K562 (cell line): ENCODE data around the gene THUMPD2. TPM values are rescaled to one million over a fixed set of nuclear protein-coding genes. Genes with fewer than 3 reads are reported as not detected.
A peak's percentile ranks its signal among the peaks of the same experiment; 100 is the strongest.

ENCODE experiments used
- CBFA2T3 ChIP-seq: fragments of 450-650 bp; IDR thresholded peaks from 2 replicates; pipeline ENCODE4 v1.6.1; 2017
- CHD2 ChIP-seq: IDR thresholded peaks from 2 replicates; pipeline ENCODE4 v1.6.1; 2011; ENCODE audit warnings: low read depth, low read length
- CXXC5 ChIP-seq: fragments of 250-450 bp; sonication (Bioruptor Pico); IDR thresholded peaks from 2 replicates; pipeline ENCODE4 v1.8.0; 2022; ENCODE audit warnings: inconsistent platforms, mild to moderate bottlenecking, moderate library complexity
- ERF ChIP-seq: fragments of 450-650 bp; formaldehyde crosslinking; IDR thresholded peaks from 2 replicates; pipeline ENCODE4 v1.4.0; 2020; ENCODE audit warnings: mild to moderate bottlenecking, mixed read lengths
- KDM2B ChIP-seq: fragments of 250-450 bp; sonication (Bioruptor Pico); IDR thresholded peaks from 2 replicates; pipeline ENCODE4 v1.8.0; 2021; ENCODE audit warnings: mild to moderate bottlenecking, moderate library complexity
- KLF13 ChIP-seq: fragments of 450-650 bp; IDR thresholded peaks from 2 replicates; pipeline ENCODE4 v1.6.1; 2016; ENCODE audit warnings: missing genetic modification characterization, low read depth, mild to moderate bottlenecking, missing compliant biosample characterization, moderate library complexity, borderline replicate concordance
- MAZ ChIP-seq, 2 experiments: fragments of 450-650 bp in 1 of 2; sonication (generic) in 1 of 2; formaldehyde crosslinking; IDR thresholded peaks in 1 of 2; conservative IDR thresholded peaks in 1 of 2; 2 replicates each; pipeline versions ENCODE4 v1.4.0 to v1.5.0; 2020; ENCODE audit warnings: mild to moderate bottlenecking in 1 of 2, missing genetic modification reagents in 1 of 2
- SAFB2 ChIP-seq: fragments of 200-400 bp; formaldehyde crosslinking; IDR thresholded peaks from 2 replicates; pipeline ENCODE4 v1.6.1; 2018; ENCODE audit warnings: borderline replicate concordance, low read length, low read depth, moderate library complexity; ENCODE audit not compliant: severe bottlenecking
- SMARCC2 ChIP-seq: fragments of 450-650 bp; IDR thresholded peaks from 2 replicates; pipeline ENCODE4 v1.6.1; 2017; ENCODE audit warnings: antibody characterized with exemption, moderate library complexity, mild to moderate bottlenecking, low read depth
- SREBF1 ChIP-seq: fragments of 150-350 bp; IDR thresholded peaks from 2 replicates; pipeline ENCODE4 v1.6.1; 2014; ENCODE audit warnings: antibody characterized with exemption, low read depth, low read length, borderline replicate concordance
- TAF7 ChIP-seq: fragments of 450-650 bp; IDR thresholded peaks from 2 replicates; pipeline ENCODE4 v1.6.1; 2016; ENCODE audit warnings: missing genetic modification characterization, missing compliant biosample characterization
- YY1 ChIP-seq, 3 experiments: IDR thresholded peaks; 2 replicates each; pipeline ENCODE4 v1.6.1; 2011; ENCODE audit warnings: low read length in 2 of 3, mild to moderate bottlenecking in 2 of 3, moderate library complexity in 2 of 3, borderline replicate concordance in 1 of 3, control low read depth in 1 of 3, low read depth in 1 of 3; ENCODE audit not compliant: insufficient read depth in 3 of 3, insufficient replicate concordance in 2 of 3, control insufficient read depth in 1 of 3, insufficient read length in 1 of 3; ENCODE audit errors: extremely low read depth in 1 of 3
- ZFP1 ChIP-seq: fragments of 450-650 bp; formaldehyde crosslinking; IDR thresholded peaks from 2 replicates; pipeline ENCODE4 v1.4.0; 2020; ENCODE audit warnings: mild to moderate bottlenecking, mixed read lengths
- ZNF165 ChIP-seq: fragments of 250-450 bp; sonication (Bioruptor Pico); IDR thresholded peaks from 2 replicates; pipeline ENCODE4 v1.4.0; 2020; ENCODE audit warnings: borderline replicate concordance
- ZNF23 ChIP-seq: fragments of 250-450 bp; sonication (Bioruptor Pico); IDR thresholded peaks from 2 replicates; pipeline ENCODE4 v1.4.0; 2020; ENCODE audit warnings: mild to moderate bottlenecking
- polyA plus RNA-seq, 8 experiments: library from polyadenylated mRNA; depleted of rRNA in 4 of 8; stranded (reverse) in 5 of 8; unstranded in 3 of 8; fragments of >200 nt; fragmentation: Nextera tagmentation in 2 of 8; fragmentation: Illumina TruSeq in 1 of 8; extraction: Ambion mirVana in 2 of 8; extraction: Trizol in 1 of 8; gene quantifications; 2 replicates each; pipeline versions ENCODE4 v1.2.1 to v1.2.3, GENCODE V29; 2011 to 2014; ENCODE audit warnings: inconsistent platforms in 1 of 8, missing spikeins in 1 of 8
- total RNA-seq, 7 experiments: library from RNA; depleted of rRNA in 6 of 7; stranded (reverse); fragments of >200 nt in 6 of 7; fragmentation: Illumina TruSeq in 2 of 7; extraction: Trizol in 2 of 7; gene quantifications; 2 replicates each; pipeline versions ENCODE4 v1.2.1 to v1.2.3, GENCODE V29; 2011 to 2021; ENCODE audit warnings: low replicate concordance in 1 of 7
- TF ChIP-seq, protein P1 (sequence below): fragments of 150-350 bp; IDR thresholded peaks from 2 replicates; pipeline ENCODE4 v1.6.1; 2014; ENCODE audit warnings: low read depth, mild to moderate bottlenecking, low read length, borderline replicate concordance
- TF ChIP-seq, protein P2 (sequence below): fragments of 450-650 bp; IDR thresholded peaks from 2 replicates; pipeline ENCODE4 v1.6.1; 2016; ENCODE audit warnings: mild to moderate bottlenecking
- TF ChIP-seq, protein P3 (sequence below): fragments of 250-450 bp; sonication (Bioruptor Pico); IDR thresholded peaks from 2 replicates; pipeline ENCODE4 v1.5.0; 2021; ENCODE audit warnings: mild to moderate bottlenecking, borderline replicate concordance

Gene THUMPD2
- total and polyA plus RNA-seq, 9 of the 15 experiments (the other 6 are each of a cell fraction or from before 2014, with no cell fraction given), result 9.6 to 40.4 (median 24.0) TPM

DNA sequence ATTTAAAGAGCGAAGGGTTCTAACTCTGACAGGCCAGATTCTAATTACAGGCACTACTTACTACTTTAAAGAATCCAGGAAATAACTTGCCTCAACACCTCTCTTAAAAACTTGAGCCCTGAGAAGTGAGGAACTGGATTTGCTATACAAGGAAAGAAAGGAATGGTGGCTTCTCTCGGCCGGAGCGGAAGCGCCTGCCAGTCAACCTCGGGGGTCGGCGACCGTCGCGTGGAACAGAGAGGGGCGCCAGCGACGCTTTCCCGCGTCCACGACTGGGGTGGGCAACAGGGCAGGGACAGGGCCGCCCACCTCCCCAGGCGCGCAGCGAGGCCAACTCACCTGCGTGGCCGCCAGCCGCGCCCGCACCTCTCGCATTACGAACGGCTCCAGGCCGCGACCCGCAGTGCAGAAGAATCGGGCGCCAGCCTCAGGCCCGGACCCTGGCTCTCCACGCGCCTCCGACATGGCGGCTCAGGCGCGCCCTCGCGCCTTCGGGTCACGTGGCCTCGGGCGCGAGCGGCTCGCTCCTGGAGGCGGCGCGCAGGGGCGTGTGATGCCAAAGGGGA lies at the start of gene THUMPD2 (continued):
- TF ChIP-seq, protein P1, sequence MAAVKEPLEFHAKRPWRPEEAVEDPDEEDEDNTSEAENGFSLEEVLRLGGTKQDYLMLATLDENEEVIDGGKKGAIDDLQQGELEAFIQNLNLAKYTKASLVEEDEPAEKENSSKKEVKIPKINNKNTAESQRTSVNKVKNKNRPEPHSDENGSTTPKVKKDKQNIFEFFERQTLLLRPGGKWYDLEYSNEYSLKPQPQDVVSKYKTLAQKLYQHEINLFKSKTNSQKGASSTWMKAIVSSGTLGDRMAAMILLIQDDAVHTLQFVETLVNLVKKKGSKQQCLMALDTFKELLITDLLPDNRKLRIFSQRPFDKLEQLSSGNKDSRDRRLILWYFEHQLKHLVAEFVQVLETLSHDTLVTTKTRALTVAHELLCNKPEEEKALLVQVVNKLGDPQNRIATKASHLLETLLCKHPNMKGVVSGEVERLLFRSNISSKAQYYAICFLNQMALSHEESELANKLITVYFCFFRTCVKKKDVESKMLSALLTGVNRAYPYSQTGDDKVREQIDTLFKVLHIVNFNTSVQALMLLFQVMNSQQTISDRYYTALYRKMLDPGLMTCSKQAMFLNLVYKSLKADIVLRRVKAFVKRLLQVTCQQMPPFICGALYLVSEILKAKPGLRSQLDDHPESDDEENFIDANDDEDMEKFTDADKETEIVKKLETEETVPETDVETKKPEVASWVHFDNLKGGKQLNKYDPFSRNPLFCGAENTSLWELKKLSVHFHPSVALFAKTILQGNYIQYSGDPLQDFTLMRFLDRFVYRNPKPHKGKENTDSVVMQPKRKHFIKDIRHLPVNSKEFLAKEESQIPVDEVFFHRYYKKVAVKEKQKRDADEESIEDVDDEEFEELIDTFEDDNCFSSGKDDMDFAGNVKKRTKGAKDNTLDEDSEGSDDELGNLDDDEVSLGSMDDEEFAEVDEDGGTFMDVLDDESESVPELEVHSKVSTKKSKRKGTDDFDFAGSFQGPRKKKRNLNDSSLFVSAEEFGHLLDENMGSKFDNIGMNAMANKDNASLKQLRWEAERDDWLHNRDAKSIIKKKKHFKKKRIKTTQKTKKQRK, result no peak
- TF ChIP-seq ZNF165 (CRISPR knock-in tag) (0 out of 2 replicates have a peak, but pooled peaks have one; percentile 24), KLF13 (tag) (no peak), ZNF23 (no peak), YY1 (IDR thresholded peaks at IDR 0.05; ENCODE audit: borderline replicate concordance in 1 of 3, control insufficient read depth in 1 of 3, extremely low read depth in 1 of 3, insufficient read depth in 3 of 3, insufficient read length in 1 of 3, insufficient replicate concordance in 2 of 3, low read depth in 1 of 3, low read length in 2 of 3) (peak; percentile 66 to 95 (median 90)), KDM2B (no peak), CHD2 (no peak), MAZ (CRISPR knock-in tag; conservative IDR thresholded peaks at IDR 0.05 in 1 of 2, IDR thresholded peaks at IDR 0.05 in 1 of 2) (peak; percentile 14 to 75; a peak in 2 of 4 replicates), TAF7 (tag) (0 out of 2 replicates have a peak, but pooled peaks have one; percentile 46), ZFP1 (CRISPR knock-in tag) (no peak), SREBF1 (no peak), CXXC5 (CRISPR knock-in tag) (peak; percentile 81), SAFB2 (no peak), CBFA2T3 (no peak), ERF (CRISPR knock-in tag) (0 out of 2 replicates have a peak, but pooled peaks have one; percentile 43), SMARCC2 (no peak)
- TF ChIP-seq, protein P2, sequence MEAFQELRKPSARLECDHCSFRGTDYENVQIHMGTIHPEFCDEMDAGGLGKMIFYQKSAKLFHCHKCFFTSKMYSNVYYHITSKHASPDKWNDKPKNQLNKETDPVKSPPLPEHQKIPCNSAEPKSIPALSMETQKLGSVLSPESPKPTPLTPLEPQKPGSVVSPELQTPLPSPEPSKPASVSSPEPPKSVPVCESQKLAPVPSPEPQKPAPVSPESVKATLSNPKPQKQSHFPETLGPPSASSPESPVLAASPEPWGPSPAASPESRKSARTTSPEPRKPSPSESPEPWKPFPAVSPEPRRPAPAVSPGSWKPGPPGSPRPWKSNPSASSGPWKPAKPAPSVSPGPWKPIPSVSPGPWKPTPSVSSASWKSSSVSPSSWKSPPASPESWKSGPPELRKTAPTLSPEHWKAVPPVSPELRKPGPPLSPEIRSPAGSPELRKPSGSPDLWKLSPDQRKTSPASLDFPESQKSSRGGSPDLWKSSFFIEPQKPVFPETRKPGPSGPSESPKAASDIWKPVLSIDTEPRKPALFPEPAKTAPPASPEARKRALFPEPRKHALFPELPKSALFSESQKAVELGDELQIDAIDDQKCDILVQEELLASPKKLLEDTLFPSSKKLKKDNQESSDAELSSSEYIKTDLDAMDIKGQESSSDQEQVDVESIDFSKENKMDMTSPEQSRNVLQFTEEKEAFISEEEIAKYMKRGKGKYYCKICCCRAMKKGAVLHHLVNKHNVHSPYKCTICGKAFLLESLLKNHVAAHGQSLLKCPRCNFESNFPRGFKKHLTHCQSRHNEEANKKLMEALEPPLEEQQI, result no peak
- TF ChIP-seq, protein P3, sequence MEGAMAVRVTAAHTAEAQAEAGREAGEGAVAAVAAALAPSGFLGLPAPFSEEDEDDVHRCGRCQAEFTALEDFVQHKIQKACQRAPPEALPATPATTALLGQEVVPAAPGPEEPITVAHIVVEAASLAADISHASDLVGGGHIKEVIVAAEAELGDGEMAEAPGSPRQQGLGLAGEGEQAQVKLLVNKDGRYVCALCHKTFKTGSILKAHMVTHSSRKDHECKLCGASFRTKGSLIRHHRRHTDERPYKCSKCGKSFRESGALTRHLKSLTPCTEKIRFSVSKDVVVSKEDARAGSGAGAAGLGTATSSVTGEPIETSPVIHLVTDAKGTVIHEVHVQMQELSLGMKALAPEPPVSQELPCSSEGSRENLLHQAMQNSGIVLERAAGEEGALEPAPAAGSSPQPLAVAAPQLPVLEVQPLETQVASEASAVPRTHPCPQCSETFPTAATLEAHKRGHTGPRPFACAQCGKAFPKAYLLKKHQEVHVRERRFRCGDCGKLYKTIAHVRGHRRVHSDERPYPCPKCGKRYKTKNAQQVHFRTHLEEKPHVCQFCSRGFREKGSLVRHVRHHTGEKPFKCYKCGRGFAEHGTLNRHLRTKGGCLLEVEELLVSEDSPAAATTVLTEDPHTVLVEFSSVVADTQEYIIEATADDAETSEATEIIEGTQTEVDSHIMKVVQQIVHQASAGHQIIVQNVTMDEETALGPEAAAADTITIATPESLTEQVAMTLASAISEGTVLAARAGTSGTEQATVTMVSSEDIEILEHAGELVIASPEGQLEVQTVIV (CRISPR knock-in tag), result no peak
